DMS79 (cell line): ENCODE results near the gene ABCB6.

Experiments used
- DNase-seq: peaks from one replicate; lab custom pipeline; 2025; lab: John Stamatoyannopoulos, UW

Gene ABCB6

GRCh38 chr2:219245148-219245898, 26.6 kb upstream of the ABCB6 start, which contains the start of the genes GLB1L and STK16:
Gene GLB1L (minus strand): TSS chr2:219245444. CDS start chr2:219243573, 1,871 bp downstream.
Gene STK16 (plus strand): TSS chr2:219245479. CDS start chr2:219246000, 521 bp downstream.
- peak; percentile 65 for DNase-seq

GRCh38 chr2:219244789-219245147, 26.0 kb upstream of the ABCB6 start:
- DNase-seq: no peak

- no peak for DNase-seq
Observed at GRCh38 chr2:219243291-219243761, 24.6 kb upstream of the ABCB6 start.

GRCh38 chr2:219234331-219234730, 15.6 kb upstream of the ABCB6 start:
- DNase-seq: no peak

- no peak for DNase-seq
Observed at GRCh38 chr2:219230059-219230540, 11.3 kb upstream of the ABCB6 start.

GRCh38 chr2:219229305-219230058, 10.7 kb upstream of the ABCB6 start, which contains the start of the genes ANKZF1 and ATG9A:
Gene ANKZF1 (plus strand): TSS chr2:219229806. CDS start chr2:219230258, 452 bp downstream.
Gene ATG9A (minus strand): TSS chr2:219229636. CDS start chr2:219228024, 1,612 bp downstream.
- DNase-seq: peak; percentile 98

GRCh38 chr2:219228911-219229304, 10.2 kb upstream of the ABCB6 start:
- DNase-seq: no peak

GRCh38 chr2:219228041-219228910, 9.5 kb upstream of the ABCB6 start:
- no peak for DNase-seq

- DNase-seq: no peak
Observed at GRCh38 chr2:219225350-219225749, 6.6 kb upstream of the ABCB6 start.

- DNase-seq: no peak
Observed at GRCh38 chr2:219223831-219224610, 5.3 kb upstream of the ABCB6 start.

GRCh38 chr2:219221957-219222518, 3.3 kb upstream of the ABCB6 start:
- DNase-seq: no peak

GRCh38 chr2:219220652-219221402, 2.1 kb upstream of the ABCB6 start:
- DNase-seq: no peak

GRCh38 chr2:219219784-219220532, 1.2 kb upstream of the ABCB6 start:
- no peak for DNase-seq

GRCh38 chr2:219218217-219218731, 484 bp downstream of the ABCB6 start:
- DNase-seq: peak; percentile 46

GRCh38 chr2:219216535-219216915, 2.2 kb downstream of the ABCB6 start:
- no peak for DNase-seq

GRCh38 chr2:219215871-219216534, 2.8 kb downstream of the ABCB6 start:
- DNase-seq: no peak

- no peak for DNase-seq
Observed at GRCh38 chr2:219214786-219215185, 4.0 kb downstream of the ABCB6 start.

- DNase-seq: no peak
Observed at GRCh38 chr2:219214141-219214540, 4.6 kb downstream of the ABCB6 start.
